Lower leg skin (tissue), 3 donors: ENCODE results near the gene SLC25A30.

Source experiments
- CTCF ChIP-seq, 3 donors: fragments of 450-650 bp; IDR thresholded peaks; one replicate each; pipeline ENCODE4 v1.5.1; 2016; ENCODE audit warnings: antibody characterized with exemption in 3 of 3, mild to moderate bottlenecking in 3 of 3, moderate library complexity in 2 of 3
- POLR2A ChIP-seq, 2 donors: fragments of 450-650 bp; IDR thresholded peaks; one replicate each; pipeline ENCODE4 v1.6.1; 2016 to 2017; ENCODE audit warnings: antibody characterized with exemption in 2 of 2, mild to moderate bottlenecking in 1 of 2, moderate library complexity in 1 of 2

- TF ChIP-seq POLR2A (IDR thresholded peaks at IDR 0.05): no peak
- no peak for TF ChIP-seq CTCF (IDR thresholded peaks at IDR 0.05)
Observed at GRCh38 chr13:45393941-45394570, 24.1 kb downstream of the SLC25A30 start.
